Retina (tissue), 1 donor: ENCODE results near the gene PRICKLE2.
A peak's percentile ranks its signal among the peaks of the same experiment; 100 is the strongest.

ENCODE experiments used
- DNase-seq: peaks from one replicate; pipeline ENCODE4 v3.0.0-alpha.2; 2016

Gene PRICKLE2

DNA sequence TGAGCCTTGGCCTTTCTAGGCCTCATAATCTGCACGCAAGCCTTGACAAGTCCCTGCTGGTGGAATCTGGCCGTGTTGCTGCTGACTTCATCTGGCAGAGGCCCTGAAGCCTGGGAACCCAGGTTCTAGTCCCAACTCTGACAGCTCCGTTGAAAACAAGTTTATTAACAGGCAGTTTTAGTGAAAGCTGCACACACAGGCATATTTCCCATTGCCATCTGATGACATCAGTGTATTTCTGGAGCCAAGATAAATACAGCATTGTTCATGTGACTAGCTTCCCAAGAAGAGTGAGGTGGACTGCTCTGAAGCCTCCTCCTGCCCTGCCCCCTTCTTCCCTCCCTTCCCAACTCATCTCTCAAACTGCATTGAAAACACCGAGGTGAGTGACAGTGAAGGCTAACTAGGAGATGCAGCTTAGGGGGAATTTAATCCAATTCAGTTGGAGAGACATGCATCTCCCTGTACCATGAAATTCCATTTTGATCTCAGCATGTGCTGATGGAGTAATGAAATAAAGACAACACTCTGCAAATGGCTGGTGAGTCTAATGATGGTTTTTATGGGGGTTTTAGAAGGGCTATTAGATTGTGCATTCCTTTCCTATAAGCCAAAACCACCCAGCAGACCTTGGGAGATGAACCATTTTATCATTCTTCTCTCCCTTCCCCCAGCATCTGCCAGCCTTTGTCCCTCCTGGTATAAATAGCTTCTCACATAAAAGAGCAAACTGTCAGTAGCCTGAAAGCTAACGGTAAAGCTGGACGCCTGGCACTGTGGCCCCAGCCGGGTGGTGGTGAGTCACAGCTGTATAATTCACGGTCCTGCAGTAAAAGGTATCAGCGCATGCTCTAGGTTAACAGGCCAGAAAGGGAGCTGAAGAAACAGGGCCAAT, 38.0 kb downstream of the PRICKLE2 start:
- DNase-seq: peak; percentile 32

DNA sequence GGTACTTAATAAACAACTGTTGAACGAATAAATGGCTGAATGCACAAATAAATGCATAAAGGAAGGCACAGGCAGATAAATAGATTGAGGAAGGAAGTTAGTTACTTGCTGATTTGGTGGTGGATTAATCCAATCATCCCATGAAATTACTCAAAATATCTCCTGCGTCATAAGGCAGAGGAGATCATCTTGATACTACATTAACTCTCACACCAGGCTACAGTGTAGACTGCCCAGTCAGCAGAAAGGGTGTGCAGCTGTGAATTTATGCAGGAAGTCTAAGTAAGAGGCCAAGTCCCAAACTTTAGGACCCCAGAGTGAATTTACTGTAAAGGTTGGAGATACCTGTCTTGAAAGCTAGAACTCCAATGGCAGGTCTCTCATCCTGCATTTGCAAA, 38.6 kb downstream of the PRICKLE2 start:
- DNase-seq: no peak

GRCh38 chr3:64185436-64185835, 39.8 kb downstream of the PRICKLE2 start:
- no peak for DNase-seq

- DNase-seq: no peak
Measured at GRCh38 chr3:64184621-64185020, 40.6 kb downstream of the PRICKLE2 start.

- no peak for DNase-seq
Measured at GRCh38 chr3:64179860-64180259, 45.4 kb downstream of the PRICKLE2 start.

GRCh38 chr3:64179249-64179648, 46.0 kb downstream of the PRICKLE2 start:
- DNase-seq: no peak

DNA sequence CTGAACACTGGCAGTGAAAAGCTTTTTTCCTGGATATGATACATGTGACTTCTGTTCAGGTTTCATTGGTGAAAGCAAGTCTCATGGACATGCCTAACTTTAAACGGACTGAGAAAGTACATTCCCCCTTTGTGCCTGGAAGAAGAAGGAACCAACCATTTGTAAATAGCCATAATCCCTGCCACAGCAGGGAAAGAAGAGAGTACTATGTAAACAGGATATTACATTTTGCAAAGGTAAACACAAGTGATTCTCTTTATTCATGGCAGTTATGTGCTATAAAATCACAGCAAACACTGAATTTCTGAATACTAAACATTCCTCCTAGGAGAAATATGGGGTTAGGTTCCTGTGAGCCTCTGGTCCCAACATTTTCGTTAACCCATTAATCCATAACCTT, 46.8 kb downstream of the PRICKLE2 start:
- DNase-seq: no peak

DNA sequence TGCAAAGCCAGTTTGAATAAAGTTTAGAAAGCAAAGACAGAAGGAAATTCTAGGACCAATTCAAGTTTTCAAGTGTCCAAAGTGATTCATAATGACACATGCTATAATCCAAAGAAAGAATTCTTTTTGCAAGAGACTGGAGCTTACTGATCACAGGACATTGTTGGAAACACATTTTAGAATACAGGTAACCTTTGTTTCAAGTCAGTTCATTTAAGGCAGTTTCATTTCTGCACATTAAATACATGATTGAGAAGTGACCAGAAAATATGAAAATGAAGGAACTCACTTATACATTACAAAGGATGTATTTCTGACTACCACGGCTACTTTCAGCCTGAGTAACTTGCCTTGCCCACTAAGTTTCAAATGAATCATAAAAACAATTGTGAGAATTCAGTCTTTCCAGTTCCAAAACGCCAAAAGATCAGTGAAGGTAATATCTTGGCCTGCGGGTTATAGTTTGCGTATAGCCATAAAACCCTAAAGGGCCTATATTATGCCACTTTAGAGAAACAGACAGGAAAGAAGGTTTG, 48.7 kb downstream of the PRICKLE2 start:
- DNase-seq: no peak

DNA sequence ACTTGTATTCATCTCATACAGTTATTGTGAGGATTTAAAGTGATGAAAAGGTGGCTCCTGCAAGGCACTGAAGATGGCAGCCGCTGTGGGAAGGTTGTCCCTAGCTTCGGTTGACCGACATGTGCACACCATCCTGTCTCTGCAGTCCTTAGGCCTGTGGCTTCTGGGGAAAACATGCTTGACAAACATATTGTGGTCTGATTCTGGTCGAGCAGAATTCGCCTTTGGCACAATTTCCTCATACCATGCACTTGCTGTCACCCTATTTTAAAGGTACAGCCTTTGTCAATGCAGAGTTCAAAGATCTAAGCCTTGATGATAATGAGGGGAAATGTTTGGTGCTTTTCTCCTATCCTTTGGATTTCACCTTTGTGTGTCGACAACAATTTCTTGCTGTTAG, 50.9 kb downstream of the PRICKLE2 start:
- DNase-seq: no peak

DNA sequence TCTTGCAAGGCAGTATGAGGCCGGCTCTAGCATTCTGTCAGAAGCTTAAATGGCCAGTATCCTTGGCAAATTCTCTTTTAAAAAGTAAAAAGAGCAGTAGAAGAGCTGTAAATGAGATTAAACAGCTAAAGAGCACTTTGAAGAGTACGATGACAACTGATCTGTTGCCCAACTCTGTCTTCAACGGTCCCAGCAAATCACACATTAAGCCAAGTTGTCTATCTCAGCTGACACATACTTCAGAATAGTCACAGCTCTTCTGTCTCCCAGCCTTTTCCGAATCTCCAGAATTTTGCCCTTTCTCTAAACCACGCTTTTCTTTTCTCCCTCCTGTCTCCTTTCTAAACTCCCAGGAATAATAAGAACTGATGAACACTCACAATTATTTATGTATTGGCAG, 51.7 kb downstream of the PRICKLE2 start:
- no peak for DNase-seq

GRCh38 chr3:64170270-64170669, 55.0 kb downstream of the PRICKLE2 start:
- DNase-seq: no peak

- DNase-seq: no peak
Measured at GRCh38 chr3:64167868-64168267, 57.4 kb downstream of the PRICKLE2 start.

DNA sequence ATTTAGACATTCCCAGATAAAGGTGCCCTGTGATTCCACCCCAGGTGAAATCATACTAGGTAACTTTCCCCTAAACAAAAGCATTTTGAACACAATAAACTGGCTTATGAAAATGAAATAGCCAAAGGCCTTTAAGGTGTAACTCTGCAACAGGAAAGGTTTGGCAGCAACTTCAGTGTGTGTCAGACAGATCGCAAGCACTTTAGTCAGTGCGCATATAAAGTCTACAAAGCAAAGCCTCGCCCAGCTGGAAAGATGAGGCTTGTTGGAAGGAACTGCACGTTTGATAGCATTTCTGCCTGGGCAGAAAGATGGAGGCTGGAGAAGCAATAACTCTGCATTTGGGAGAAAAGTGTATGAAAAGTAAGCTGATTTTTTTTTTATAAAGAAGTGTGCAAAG, 57.9 kb downstream of the PRICKLE2 start:
- DNase-seq: no peak

GRCh38 chr3:64166584-64167162, 58.6 kb downstream of the PRICKLE2 start:
- no peak for DNase-seq

DNA sequence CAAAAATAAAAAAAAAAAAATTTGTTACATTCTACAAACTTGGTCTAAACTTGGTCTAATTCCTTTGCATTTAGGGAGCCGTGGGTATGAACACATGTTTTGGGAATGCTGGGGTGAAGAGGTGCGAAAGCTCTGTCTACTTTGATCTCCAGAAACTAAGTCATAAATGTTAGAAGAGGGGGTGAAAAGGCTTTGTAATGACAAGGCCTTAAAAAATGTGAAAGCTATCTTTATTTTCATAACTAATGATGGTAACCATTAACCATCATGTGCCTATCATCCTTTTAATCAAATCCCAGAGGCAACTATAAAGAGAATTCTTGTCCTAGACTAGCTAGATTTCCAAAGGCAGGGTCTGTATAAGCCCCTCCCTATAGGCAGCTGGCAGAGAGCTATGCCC, 60.9 kb downstream of the PRICKLE2 start:
- DNase-seq: no peak

DNA sequence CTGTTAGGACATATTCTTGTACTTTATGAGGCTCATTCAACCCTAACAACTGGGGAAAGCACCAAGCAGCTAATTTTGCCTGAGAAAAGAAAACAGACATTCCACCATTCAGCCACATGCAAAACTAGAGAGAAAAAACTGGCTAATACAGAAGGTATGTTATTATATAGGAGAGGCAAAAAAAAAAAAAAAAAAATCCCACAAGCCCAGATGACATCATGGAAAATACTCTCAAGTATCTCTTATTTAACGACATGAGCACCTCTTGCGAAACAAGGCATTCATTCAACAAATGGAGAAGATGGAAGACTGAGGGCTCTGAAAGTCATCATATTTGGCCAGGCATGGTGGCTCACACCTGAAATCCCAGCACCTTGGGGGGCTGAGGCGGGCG, 61.5 kb downstream of the PRICKLE2 start:
- no peak for DNase-seq

DNA sequence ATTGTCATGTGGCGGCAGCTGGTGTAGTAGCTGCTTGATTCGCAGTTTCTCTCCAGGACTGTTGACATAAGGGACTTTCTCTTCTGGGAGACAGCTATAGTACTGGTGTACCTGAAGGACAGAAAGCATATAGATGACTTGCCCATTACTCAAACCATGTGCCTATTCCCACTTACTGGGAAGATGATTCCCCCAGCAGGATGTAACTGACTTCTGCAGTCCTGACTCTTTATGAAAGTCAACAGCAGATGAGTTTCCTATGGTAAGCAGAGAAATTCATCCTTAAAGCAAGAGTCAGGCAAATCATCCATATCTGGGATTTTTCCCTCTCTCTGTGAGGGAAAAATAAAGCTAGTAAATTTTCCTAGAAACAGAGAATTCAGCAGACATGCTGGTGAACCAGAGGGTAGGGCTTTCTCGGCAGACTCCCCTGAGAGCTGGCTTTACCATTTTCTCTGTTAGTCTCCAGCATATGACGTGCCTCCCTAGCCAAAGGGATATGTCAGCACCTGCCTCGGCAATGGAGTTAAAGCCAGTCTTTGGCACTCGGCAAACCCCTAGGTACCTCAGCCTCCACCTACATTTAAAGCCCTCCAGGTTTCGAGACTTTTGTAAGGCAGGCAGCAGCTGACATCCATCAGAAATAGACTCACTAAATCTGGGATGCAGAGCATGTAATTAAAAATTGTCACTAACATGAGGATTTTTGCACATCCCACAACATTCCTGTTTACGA, 62.1 kb downstream of the PRICKLE2 start:
- no peak for DNase-seq

GRCh38 chr3:64161481-64161952, 63.7 kb downstream of the PRICKLE2 start:
- DNase-seq: no peak

- no peak for DNase-seq
Measured at GRCh38 chr3:64160000-64160695, 65.1 kb downstream of the PRICKLE2 start.

DNA sequence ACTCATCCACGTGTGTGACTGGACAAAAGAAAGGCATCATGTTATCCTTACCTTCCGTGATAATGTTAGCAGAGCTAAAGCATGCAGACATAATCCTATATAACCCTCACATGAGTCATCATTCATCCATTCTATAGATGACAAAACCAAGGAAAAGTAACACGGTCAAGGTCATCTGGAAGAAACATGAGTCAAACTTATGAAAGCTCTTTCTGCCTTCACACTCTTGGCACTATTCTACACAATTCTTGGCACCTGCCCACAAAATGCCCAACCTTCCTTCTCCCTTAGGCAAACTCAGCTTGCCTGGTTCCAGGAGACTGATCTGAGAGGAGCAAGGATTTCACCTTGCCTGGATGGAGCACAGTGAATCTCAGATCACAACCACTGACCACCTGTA, 66.9 kb downstream of the PRICKLE2 start:
- no peak for DNase-seq

DNA sequence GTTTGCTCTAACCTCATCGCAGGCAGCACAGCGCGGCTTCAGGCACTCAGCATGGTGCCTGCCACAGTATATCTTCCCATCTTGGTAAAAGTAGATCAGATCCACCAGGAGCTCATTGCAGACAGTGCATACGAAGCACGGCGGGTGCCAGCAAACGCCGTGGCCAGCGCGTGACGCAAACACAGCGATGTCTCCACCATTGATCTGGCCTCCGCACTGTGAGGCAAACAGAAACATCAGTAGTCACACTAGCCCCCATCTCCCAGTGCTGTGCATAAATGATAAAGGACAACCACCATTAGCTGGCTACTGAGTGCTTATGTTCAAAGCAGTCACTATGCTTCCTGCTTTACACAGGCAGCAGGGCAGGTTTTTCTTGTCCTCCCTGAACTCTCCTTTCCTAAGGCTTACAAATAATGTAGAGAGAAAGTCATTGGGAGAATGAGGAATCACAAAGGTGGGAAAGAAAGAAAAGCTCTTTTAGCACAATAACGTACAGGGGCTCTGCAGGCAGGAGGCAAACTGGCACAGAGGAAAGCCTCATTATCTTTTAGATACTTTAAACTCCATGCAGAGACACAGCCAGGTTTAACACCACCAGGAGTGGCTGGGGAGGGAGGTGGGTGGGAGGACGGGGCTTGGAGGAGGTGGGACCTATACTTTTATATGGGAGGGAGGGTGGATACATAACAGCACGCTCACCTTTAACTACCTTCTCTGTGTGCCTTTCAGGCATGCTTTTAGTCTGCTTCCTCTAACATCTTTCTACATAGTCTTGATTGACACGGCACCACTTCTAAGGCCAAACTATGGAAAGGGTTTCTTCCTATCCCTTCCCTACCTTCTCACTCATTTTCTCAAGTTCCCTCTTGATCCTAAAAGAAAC, 67.9 kb downstream of the PRICKLE2 start:
- no peak for DNase-seq

DNA sequence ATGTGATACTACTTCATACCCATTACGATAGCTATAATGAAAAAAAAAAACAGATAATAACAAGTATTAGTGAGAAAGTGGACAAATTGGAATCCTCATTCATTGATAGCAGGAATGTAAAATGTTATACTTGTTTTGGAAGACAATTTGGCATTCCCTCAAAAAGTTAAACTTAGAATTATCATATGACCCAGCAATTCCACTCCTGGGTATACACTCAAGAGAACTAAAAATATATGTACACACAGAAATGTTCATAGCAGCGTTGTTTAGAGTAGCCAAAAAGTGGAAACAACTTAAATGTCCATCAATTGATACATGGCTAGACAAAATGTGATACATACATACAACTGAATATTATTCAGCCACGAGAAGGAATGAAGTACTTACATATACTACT, 69.9 kb downstream of the PRICKLE2 start:
- no peak for DNase-seq
